GM23338 (cell line): ENCODE results near the gene PDE1A. TPM values are rescaled to one million over a fixed set of nuclear protein-coding genes. Genes with fewer than 3 reads are reported as not detected.

Experiments used
- ATAC-seq: fragments of 200-7000 bp; cut with Tn5 transposase; 3 replicates; pipeline ENCODE4 v1.9.1; 2020
- DNase-seq: peaks from one replicate; pipeline ENCODE4 v3.0.0-alpha.2; 2015; ENCODE audit warnings: low spot score
- H2AFZ ChIP-seq: fragments of 200-600 bp; sonication (generic); 2 replicates; pipeline ENCODE4 v1.8.0; 2016; ENCODE audit warnings: antibody characterized with exemption, mild to moderate bottlenecking, moderate library complexity
- H3F3A ChIP-seq: fragments of 200-600 bp; sonication (generic); replicated peaks from 2 replicates; pipeline ENCODE4 v1.8.0; 2017; ENCODE audit warnings: antibody characterized with exemption, mixed run types, low read depth
- H3K27ac ChIP-seq: fragments of 200-600 bp; sonication (generic); 2 replicates; pipeline ENCODE4 v1.6.1; 2016; ENCODE audit warnings: low read depth
- H3K27me3 ChIP-seq: fragments of 200-600 bp; sonication (generic); 2 replicates; pipeline ENCODE4 v1.8.0; 2016; ENCODE audit warnings: mild to moderate bottlenecking, mixed run types, moderate library complexity; ENCODE audit not compliant: insufficient read depth
- H3K36me3 ChIP-seq: fragments of 200-600 bp; sonication (generic); 2 replicates; pipeline ENCODE4 v1.8.0; 2016; ENCODE audit warnings: mild to moderate bottlenecking; ENCODE audit not compliant: insufficient read depth
- H3K4me1 ChIP-seq: fragments of 200-600 bp; sonication (generic); 2 replicates; pipeline ENCODE4 v1.8.0; 2016; ENCODE audit warnings: mild to moderate bottlenecking, moderate library complexity; ENCODE audit not compliant: insufficient read depth
- H3K4me2 ChIP-seq: fragments of 200-600 bp; sonication (generic); 2 replicates; pipeline ENCODE4 v1.7.1; 2017; ENCODE audit warnings: mixed run types
- H3K4me3 ChIP-seq: fragments of 200-600 bp; sonication (generic); 2 replicates; pipeline ENCODE4 v1.6.1; 2016; ENCODE audit warnings: mixed run types
- H3K79me2 ChIP-seq: fragments of 200-600 bp; sonication (generic); replicated peaks from 2 replicates; pipeline ENCODE4 v1.8.0; 2017; ENCODE audit warnings: mild to moderate bottlenecking; ENCODE audit not compliant: insufficient read depth
- H3K9me2 ChIP-seq: fragments of 200-600 bp; sonication (generic); 2 replicates; pipeline ENCODE4 v1.8.0; 2017; ENCODE audit not compliant: insufficient read depth
- H4K20me1 ChIP-seq: fragments of 200-600 bp; sonication (generic); replicated peaks from 2 replicates; pipeline ENCODE4 v1.8.0; 2017; ENCODE audit warnings: mild to moderate bottlenecking; ENCODE audit not compliant: insufficient read depth
- H3K27ac Mint-ChIP-seq: 2 replicates; pipeline ENCODE4 v1.8.0; 2020; ENCODE audit warnings: inconsistent platforms, mild to moderate bottlenecking, moderate library complexity, mixed read lengths
- H3K27me3 Mint-ChIP-seq: 3 replicates; pipeline ENCODE4 v1.8.0; 2022; ENCODE audit warnings: low read depth, mild to moderate bottlenecking, moderate library complexity, mixed read lengths, inconsistent platforms; ENCODE audit not compliant: insufficient read depth, poor library complexity
- H3K36me3 Mint-ChIP-seq: 3 replicates; pipeline ENCODE4 v1.8.0; 2021; ENCODE audit warnings: low read depth, mild to moderate bottlenecking, inconsistent platforms, moderate library complexity, mixed read lengths
- H3K4me1 Mint-ChIP-seq: 3 replicates; pipeline ENCODE4 v1.8.0; 2020; ENCODE audit warnings: mild to moderate bottlenecking, inconsistent platforms, mixed read lengths
- H3K4me3 Mint-ChIP-seq: 3 replicates; pipeline ENCODE4 v1.8.0; 2021; ENCODE audit warnings: moderate library complexity, mild to moderate bottlenecking, inconsistent platforms, mixed read lengths
- H3K9me3 Mint-ChIP-seq: 3 replicates; pipeline ENCODE4 v1.8.0; 2020; ENCODE audit warnings: moderate library complexity, mild to moderate bottlenecking, inconsistent platforms, mixed read lengths
- CREB1 ChIP-seq: fragments of 250-450 bp; sonication (Bioruptor Pico); IDR thresholded peaks from 2 replicates; pipeline ENCODE4 v1.5.0; 2020; ENCODE audit warnings: low read depth, mild to moderate bottlenecking, moderate library complexity
- ETS1 ChIP-seq: IDR thresholded peaks from 2 replicates; pipeline ENCODE4 v1.6.1; 2016; ENCODE audit warnings: antibody characterized with exemption
- EZH2 ChIP-seq: fragments of 200-600 bp; sonication (generic); IDR thresholded peaks from one replicate; pipeline ENCODE4 v1.8.0; 2017; ENCODE audit warnings: antibody characterized with exemption, mild to moderate bottlenecking, low read depth; ENCODE audit not compliant: unreplicated experiment
- EZH2phosphoT487 ChIP-seq: fragments of 200-600 bp; sonication (generic); IDR thresholded peaks from one replicate; pipeline ENCODE4 v1.8.1; 2018; ENCODE audit warnings: antibody characterized with exemption; ENCODE audit not compliant: unreplicated experiment
- JUNB ChIP-seq: IDR thresholded peaks from one replicate; pipeline ENCODE4 v1.6.1; 2016; ENCODE audit warnings: antibody characterized with exemption; ENCODE audit not compliant: unreplicated experiment
- NANOG ChIP-seq: IDR thresholded peaks from 2 replicates; pipeline ENCODE4 v1.6.1; 2016; ENCODE audit warnings: antibody characterized with exemption, borderline replicate concordance
- POLR2AphosphoS5 ChIP-seq: IDR thresholded peaks from 2 replicates; pipeline ENCODE4 v1.6.1; 2016; ENCODE audit warnings: antibody characterized with exemption, low read depth
- STAT1 ChIP-seq: IDR thresholded peaks from one replicate; pipeline ENCODE4 v1.6.1; 2016; ENCODE audit warnings: antibody characterized with exemption; ENCODE audit not compliant: unreplicated experiment
- ZNF114 ChIP-seq: fragments of 250-450 bp; sonication (Bioruptor Pico); IDR thresholded peaks from 2 replicates; pipeline ENCODE4 v1.5.0; 2020; ENCODE audit warnings: mild to moderate bottlenecking, moderate library complexity
- ZNF331 ChIP-seq: fragments of 250-450 bp; sonication (Bioruptor Pico); IDR thresholded peaks from 2 replicates; pipeline ENCODE4 v1.5.0; 2020; ENCODE audit warnings: low read depth, mild to moderate bottlenecking, moderate library complexity
- polyA plus RNA-seq: library from polyadenylated mRNA; unstranded; fragments of >200 nt; fragmentation: Nextera tagmentation; extraction: Ambion mirVana; gene quantifications from 2 replicates; pipeline ENCODE4 v1.2.1, GENCODE V29; 2016
- total RNA-seq: library from RNA; depleted of rRNA; stranded (reverse); fragments of >200 nt; shearing (Covaris generic); gene quantifications from 2 replicates; pipeline ENCODE4 v1.2.3, GENCODE V29; 2014
- TF ChIP-seq, protein P1 (sequence below): fragments of 250-450 bp; sonication (Bioruptor Pico); IDR thresholded peaks from 2 replicates; pipeline ENCODE4 v1.5.0; 2020; ENCODE audit warnings: mild to moderate bottlenecking, moderate library complexity
- TF ChIP-seq, protein P2 (sequence below): IDR thresholded peaks from one replicate; pipeline ENCODE4 v1.6.1; 2018; ENCODE audit warnings: antibody characterized with exemption; ENCODE audit not compliant: unreplicated experiment
- TF ChIP-seq, protein P3 (sequence below), 2 experiments: fragments of 200-600 bp in 1 of 2; sonication (generic) in 1 of 2; conservative IDR thresholded peaks; 2 replicates each; pipeline versions ENCODE4 v1.5.1 to v1.6.1; 2016 to 2017; ENCODE audit warnings: antibody characterized with exemption in 2 of 2, low read depth in 2 of 2, mild to moderate bottlenecking in 2 of 2, moderate library complexity in 1 of 2

The PDE1A gene
- total and polyA plus RNA-seq, 2 experiments from 2014 or later: 0.28 to 0.31 TPM

DNA sequence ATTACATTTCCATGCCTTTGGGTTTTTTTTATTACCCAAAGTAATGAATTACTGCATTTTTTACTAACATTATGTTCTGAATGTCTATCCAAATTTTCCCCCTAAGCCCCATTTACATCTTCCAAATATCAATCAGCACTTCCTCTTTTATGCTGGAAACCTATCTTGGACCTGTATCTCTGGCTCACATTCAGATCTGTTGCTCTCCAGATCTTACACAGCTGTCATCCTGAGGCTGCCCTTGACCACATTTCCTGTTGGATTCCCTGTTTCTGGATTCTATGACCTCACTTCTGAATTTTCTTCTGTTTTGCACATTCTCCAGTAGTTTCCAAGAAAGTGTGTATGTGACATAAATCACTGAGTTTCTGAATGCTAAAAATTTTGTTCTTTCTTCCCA lies 146.7 kb downstream of the PDE1A start:
- no peak overlapping the region for H3K4me3 Mint-ChIP-seq
- Histone ChIP-seq H3F3A (no peaks in the 10 kb centered on the region), H3K4me1 (no peaks in the 10 kb centered on the region), H3K4me3 (no peak overlapping the region), H4K20me1 (no peaks in the 10 kb centered on the region), H3K4me2 (no peak overlapping the region), H3K79me2 (no peaks in the 10 kb centered on the region), H3K27me3 (no peaks in the 10 kb centered on the region), H2AFZ (no peak overlapping the region), H3K9me2 (no peaks in the 10 kb centered on the region), H3K27ac (no peak overlapping the region), H3K36me3 (no peaks in the 10 kb centered on the region)
- ATAC-seq (no peak), DNase-seq (no peak)
- TF ChIP-seq, protein P1, sequence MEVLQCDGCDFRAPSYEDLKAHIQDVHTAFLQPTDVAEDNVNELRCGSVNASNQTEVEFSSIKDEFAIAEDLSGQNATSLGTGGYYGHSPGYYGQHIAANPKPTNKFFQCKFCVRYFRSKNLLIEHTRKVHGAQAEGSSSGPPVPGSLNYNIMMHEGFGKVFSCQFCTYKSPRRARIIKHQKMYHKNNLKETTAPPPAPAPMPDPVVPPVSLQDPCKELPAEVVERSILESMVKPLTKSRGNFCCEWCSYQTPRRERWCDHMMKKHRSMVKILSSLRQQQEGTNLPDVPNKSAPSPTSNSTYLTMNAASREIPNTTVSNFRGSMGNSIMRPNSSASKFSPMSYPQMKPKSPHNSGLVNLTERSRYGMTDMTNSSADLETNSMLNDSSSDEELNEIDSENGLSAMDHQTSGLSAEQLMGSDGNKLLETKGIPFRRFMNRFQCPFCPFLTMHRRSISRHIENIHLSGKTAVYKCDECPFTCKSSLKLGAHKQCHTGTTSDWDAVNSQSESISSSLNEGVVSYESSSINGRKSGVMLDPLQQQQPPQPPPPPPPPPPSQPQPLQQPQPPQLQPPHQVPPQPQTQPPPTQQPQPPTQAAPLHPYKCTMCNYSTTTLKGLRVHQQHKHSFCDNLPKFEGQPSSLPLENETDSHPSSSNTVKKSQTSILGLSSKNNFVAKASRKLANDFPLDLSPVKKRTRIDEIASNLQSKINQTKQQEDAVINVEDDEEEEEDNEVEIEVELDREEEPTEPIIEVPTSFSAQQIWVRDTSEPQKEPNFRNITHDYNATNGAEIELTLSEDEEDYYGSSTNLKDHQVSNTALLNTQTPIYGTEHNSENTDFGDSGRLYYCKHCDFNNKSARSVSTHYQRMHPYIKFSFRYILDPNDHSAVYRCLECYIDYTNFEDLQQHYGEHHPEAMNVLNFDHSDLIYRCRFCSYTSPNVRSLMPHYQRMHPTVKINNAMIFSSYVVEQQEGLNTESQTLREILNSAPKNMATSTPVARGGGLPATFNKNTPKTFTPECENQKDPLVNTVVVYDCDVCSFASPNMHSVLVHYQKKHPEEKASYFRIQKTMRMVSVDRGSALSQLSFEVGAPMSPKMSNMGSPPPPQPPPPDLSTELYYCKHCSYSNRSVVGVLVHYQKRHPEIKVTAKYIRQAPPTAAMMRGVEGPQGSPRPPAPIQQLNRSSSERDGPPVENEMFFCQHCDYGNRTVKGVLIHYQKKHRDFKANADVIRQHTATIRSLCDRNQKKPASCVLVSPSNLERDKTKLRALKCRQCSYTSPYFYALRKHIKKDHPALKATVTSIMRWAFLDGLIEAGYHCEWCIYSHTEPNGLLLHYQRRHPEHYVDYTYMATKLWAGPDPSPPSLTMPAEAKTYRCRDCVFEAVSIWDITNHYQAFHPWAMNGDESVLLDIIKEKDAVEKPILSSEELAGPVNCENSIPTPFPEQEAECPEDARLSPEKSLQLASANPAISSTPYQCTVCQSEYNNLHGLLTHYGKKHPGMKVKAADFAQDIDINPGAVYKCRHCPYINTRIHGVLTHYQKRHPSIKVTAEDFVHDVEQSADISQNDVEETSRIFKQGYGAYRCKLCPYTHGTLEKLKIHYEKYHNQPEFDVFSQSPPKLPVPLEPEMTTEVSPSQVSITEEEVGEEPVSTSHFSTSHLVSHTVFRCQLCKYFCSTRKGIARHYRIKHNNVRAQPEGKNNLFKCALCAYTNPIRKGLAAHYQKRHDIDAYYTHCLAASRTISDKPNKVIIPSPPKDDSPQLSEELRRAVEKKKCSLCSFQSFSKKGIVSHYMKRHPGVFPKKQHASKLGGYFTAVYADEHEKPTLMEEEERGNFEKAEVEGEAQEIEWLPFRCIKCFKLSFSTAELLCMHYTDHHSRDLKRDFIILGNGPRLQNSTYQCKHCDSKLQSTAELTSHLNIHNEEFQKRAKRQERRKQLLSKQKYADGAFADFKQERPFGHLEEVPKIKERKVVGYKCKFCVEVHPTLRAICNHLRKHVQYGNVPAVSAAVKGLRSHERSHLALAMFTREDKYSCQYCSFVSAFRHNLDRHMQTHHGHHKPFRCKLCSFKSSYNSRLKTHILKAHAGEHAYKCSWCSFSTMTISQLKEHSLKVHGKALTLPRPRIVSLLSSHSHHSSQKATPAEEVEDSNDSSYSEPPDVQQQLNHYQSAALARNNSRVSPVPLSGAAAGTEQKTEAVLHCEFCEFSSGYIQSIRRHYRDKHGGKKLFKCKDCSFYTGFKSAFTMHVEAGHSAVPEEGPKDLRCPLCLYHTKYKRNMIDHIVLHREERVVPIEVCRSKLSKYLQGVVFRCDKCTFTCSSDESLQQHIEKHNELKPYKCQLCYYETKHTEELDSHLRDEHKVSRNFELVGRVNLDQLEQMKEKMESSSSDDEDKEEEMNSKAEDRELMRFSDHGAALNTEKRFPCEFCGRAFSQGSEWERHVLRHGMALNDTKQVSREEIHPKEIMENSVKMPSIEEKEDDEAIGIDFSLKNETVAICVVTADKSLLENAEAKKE (CRISPR knock-in tag): no peak
- TF ChIP-seq ETS1 (no peak), JUNB (no peak), NANOG (no peak), EZH2 (no peak), CREB1 (CRISPR knock-in tag) (no peak), ZNF331 (CRISPR knock-in tag) (no peak), POLR2AphosphoS5 (no peak), STAT1 (no peak), EZH2phosphoT487 (no peak), ZNF114 (CRISPR knock-in tag) (no peak)
- TF ChIP-seq, protein P2, sequence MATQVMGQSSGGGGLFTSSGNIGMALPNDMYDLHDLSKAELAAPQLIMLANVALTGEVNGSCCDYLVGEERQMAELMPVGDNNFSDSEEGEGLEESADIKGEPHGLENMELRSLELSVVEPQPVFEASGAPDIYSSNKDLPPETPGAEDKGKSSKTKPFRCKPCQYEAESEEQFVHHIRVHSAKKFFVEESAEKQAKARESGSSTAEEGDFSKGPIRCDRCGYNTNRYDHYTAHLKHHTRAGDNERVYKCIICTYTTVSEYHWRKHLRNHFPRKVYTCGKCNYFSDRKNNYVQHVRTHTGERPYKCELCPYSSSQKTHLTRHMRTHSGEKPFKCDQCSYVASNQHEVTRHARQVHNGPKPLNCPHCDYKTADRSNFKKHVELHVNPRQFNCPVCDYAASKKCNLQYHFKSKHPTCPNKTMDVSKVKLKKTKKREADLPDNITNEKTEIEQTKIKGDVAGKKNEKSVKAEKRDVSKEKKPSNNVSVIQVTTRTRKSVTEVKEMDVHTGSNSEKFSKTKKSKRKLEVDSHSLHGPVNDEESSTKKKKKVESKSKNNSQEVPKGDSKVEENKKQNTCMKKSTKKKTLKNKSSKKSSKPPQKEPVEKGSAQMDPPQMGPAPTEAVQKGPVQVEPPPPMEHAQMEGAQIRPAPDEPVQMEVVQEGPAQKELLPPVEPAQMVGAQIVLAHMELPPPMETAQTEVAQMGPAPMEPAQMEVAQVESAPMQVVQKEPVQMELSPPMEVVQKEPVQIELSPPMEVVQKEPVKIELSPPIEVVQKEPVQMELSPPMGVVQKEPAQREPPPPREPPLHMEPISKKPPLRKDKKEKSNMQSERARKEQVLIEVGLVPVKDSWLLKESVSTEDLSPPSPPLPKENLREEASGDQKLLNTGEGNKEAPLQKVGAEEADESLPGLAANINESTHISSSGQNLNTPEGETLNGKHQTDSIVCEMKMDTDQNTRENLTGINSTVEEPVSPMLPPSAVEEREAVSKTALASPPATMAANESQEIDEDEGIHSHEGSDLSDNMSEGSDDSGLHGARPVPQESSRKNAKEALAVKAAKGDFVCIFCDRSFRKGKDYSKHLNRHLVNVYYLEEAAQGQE: no peak
- TF ChIP-seq, protein P3, sequence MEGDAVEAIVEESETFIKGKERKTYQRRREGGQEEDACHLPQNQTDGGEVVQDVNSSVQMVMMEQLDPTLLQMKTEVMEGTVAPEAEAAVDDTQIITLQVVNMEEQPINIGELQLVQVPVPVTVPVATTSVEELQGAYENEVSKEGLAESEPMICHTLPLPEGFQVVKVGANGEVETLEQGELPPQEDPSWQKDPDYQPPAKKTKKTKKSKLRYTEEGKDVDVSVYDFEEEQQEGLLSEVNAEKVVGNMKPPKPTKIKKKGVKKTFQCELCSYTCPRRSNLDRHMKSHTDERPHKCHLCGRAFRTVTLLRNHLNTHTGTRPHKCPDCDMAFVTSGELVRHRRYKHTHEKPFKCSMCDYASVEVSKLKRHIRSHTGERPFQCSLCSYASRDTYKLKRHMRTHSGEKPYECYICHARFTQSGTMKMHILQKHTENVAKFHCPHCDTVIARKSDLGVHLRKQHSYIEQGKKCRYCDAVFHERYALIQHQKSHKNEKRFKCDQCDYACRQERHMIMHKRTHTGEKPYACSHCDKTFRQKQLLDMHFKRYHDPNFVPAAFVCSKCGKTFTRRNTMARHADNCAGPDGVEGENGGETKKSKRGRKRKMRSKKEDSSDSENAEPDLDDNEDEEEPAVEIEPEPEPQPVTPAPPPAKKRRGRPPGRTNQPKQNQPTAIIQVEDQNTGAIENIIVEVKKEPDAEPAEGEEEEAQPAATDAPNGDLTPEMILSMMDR (conservative IDR thresholded peaks at IDR 0.05; ENCODE audit: low read depth in 2 of 2): no peak
- H3K27me3 Mint-ChIP-seq: no peaks in the 10 kb centered on the region
- peaks cover 15% of the 10 kb centered on the region for H3K9me3 Mint-ChIP-seq
- H3K4me1 Mint-ChIP-seq: no peaks in the 10 kb centered on the region
- 0 out of 2 replicates have a peak overlapping the region, but pooled peaks have one; percentile 28 for H3K27ac Mint-ChIP-seq
- H3K36me3 Mint-ChIP-seq: peaks cover 5% of the 10 kb centered on the region
